NCI-H146 treated with DMSO at 0.1 percent for 48 hours (cell line): ENCODE data around the gene SPATS2.
"Not testable (repeated sequence)": the region's sequence is repeated elsewhere in the genome, so short reads cannot be mapped to it uniquely, and the experiment has no call there.

Source experiments
- DNase-seq: peaks from one replicate; lab custom pipeline; 2025; ENCODE audit not compliant: unreplicated experiment; lab: John Stamatoyannopoulos, UW

SPATS2 gene

GRCh38 chr12:49367381-49368239, at the start of gene SPATS2:
Gene SPATS2 (plus strand): TSS chr12:49367462. CDS start chr12:49461013, 93,551 bp downstream.
- peak; percentile 55 for DNase-seq

GRCh38 chr12:49320411-49321103, 46.7 kb upstream of the SPATS2 start:
- DNase-seq, result not testable (repeated sequence)

GRCh38 chr12:49322367-49322707, 44.9 kb upstream of the SPATS2 start:
- DNase-seq, result peak; percentile 26

- peak; percentile 98 for DNase-seq
These were observed 44.3 kb upstream of the SPATS2 start, which contains the start of gene TROAP for GRCh38 chr12:49322708-49323523. Gene TROAP (plus strand): TSS chr12:49323255. CDS start chr12:49323609, 354 bp downstream.

GRCh38 chr12:49323524-49324097, 43.7 kb upstream of the SPATS2 start:
- DNase-seq, result no peak

GRCh38 chr12:49325606-49326005, 41.7 kb upstream of the SPATS2 start:
- DNase-seq, result no peak

- DNase-seq, result no peak
These were observed 39.9 kb upstream of the SPATS2 start for GRCh38 chr12:49327368-49327767.

GRCh38 chr12:49327887-49328286, 39.4 kb upstream of the SPATS2 start:
- no peak for DNase-seq

GRCh38 chr12:49328816-49329215, 38.4 kb upstream of the SPATS2 start:
- no peak for DNase-seq

GRCh38 chr12:49330032-49330619, 37.1 kb upstream of the SPATS2 start:
- no peak for DNase-seq

- DNase-seq, result no peak
These were observed 36.5 kb upstream of the SPATS2 start for GRCh38 chr12:49330631-49331379.

- no peak for DNase-seq
These were observed 35.7 kb upstream of the SPATS2 start for GRCh38 chr12:49331380-49332222.

- DNase-seq, result no peak
These were observed 34.8 kb upstream of the SPATS2 start for GRCh38 chr12:49332441-49332861.

- no peak for DNase-seq
These were observed 34.3 kb upstream of the SPATS2 start for GRCh38 chr12:49332891-49333371.

GRCh38 chr12:49333778-49334177, 33.5 kb upstream of the SPATS2 start:
- not testable (repeated sequence) for DNase-seq

- no peak for DNase-seq
These were observed 33.0 kb upstream of the SPATS2 start for GRCh38 chr12:49334226-49334625.

GRCh38 chr12:49334681-49335080, 32.6 kb upstream of the SPATS2 start:
- no peak for DNase-seq

- DNase-seq, result no peak
These were observed 31.9 kb upstream of the SPATS2 start for GRCh38 chr12:49335118-49335954.
